Astrocyte of the spinal cord (primary cell): Measurements from ENCODE around the gene LRP6.

Experiments used
- DNase-seq: peaks from one replicate; pipeline ENCODE4 v3.0.0; 2011; ENCODE audit warnings: low read depth, low spot score
- H3K4me3 ChIP-seq: 2 replicates; pipeline ENCODE4 v1.5.1; 2011; ENCODE audit warnings: low read depth, mild to moderate bottlenecking, low read length, moderate library complexity
- CTCF ChIP-seq: IDR thresholded peaks from 2 replicates; pipeline ENCODE4 v1.5.1; 2012; ENCODE audit warnings: low read depth, mild to moderate bottlenecking, low read length, inconsistent platforms
- in situ Hi-C: cut with HindIII; loops from 2 replicates; pipeline ENCODE4 v1.10.0; 2017; ENCODE audit warnings: low sequenced_read_pairs

Gene LRP6

DNA sequence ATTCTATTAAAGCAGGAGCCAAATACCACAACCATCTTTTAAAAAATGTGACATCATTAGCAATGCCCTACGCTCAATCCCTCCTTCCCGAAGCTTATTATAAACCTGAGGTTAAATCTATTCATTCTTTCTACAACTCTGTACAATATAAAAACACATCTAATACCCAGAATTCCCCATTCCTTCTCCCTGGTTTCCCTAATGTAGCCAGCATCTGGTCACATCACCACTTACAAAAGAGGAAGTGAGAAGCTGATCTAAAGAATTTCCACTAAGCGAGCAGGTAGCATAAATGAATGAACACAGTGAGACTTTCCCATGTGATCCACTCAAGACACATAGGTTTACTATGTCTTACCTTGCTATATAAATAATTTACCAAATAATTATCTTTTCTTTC is 90.4 kb downstream of the LRP6 start:
- no peak for TF ChIP-seq CTCF
- in situ Hi-C loops: no loop called here
- DNase-seq: no peak
- no peak overlapping the region for H3K4me3 ChIP-seq

GRCh38 chr12:12171991-12172511 is 94.8 kb downstream of the LRP6 start:
- in situ Hi-C loops: no loop called here
- DNase-seq: peak; percentile 65
- H3K4me3 ChIP-seq: no peak overlapping the region
- TF ChIP-seq CTCF: no peak

DNA sequence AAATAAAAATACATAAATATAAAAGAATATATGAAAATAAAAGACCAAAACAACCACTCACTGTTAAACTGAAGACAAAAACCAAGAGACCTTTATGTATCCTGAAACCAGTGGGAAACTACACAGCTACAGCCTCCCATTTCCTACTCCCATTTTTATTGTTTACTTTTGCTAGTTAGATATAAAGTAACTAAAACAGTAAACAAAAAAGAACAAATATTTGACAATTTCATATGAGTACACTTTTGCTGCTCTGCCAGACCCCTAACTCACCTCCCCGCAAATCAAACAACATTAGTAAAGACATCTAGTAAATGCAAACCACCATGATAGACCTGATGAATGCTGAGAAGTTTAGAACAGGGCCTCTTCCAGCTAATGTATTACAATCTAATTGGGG is 99.0 kb downstream of the LRP6 start:
- no peak for TF ChIP-seq CTCF
- no peak overlapping the region for H3K4me3 ChIP-seq
- in situ Hi-C loops: no loop called here
- no peak for DNase-seq

DNA sequence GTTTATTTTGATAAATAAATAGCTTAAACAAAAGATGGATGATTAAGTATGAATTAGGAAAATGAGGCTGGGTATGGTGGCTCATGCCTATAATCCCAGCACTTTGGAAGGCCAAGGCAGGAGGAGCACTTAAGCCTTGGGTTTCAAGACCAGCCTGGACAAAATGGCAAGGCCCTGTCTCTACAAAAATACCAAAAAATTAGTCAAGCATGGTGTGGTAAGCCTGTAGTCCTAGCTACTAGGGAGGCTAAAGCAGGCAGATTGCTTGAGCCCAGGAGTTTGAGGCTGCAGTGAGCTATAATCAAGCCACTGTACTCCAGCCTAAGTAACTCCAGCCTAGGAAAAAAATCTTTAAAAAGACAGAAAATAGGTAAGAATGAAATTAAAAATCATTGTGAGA is 100.1 kb downstream of the LRP6 start:
- no peak overlapping the region for H3K4me3 ChIP-seq
- DNase-seq: no peak
- no peak for TF ChIP-seq CTCF
- in situ Hi-C loops: no loop called here

DNA sequence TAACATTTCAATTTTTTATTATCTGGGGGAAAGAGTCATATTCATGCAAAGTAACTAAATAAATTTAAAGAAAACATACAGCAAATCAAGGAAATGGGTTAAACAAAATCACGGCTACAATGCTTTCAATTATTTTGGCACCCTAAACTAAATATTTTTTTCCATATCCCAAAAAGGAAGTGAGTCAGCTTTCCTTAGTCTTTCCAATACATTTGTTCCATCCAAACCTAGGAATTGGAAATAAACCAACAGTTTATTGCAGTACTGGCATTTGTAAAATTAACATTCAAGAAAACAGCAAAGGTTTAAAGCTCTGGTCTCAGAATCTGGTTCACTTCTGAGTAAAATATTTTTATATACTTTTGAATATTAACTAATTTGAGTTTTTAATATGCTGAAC is 106.9 kb downstream of the LRP6 start:
- no peak for TF ChIP-seq CTCF
- in situ Hi-C loops: no loop called here
- no peak overlapping the region for H3K4me3 ChIP-seq
- peak; percentile 58 for DNase-seq

- no peak overlapping the region for H3K4me3 ChIP-seq
- in situ Hi-C loops: no loop called here
- no peak for TF ChIP-seq CTCF
- DNase-seq: no peak
These were observed 108.0 kb downstream of the LRP6 start for GRCh38 chr12:12158858-12159257.

DNA sequence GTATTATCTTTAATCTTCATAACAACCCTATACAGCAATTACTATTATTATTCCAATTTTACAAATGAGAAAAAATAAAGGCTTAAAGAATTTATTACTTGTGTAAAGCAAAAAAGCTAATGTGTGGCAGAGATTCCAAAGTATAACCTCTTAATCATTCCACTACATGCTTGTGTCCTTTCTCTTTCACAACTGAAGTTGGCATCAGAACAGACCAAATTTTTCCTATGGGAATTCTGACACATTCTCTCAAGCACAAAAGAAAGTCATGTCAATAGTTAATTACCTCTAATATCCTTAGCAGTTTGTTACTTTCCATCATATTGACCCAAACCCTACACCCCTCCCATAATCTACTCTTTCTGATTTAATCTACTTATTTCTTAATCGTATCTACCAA is 109.4 kb downstream of the LRP6 start:
- no peak for DNase-seq
- H3K4me3 ChIP-seq: no peak overlapping the region
- no peak for TF ChIP-seq CTCF
- in situ Hi-C loops: no loop called here
